GM18508 (cell line): ENCODE data around the gene SMARCA4.

Experiments
- ATAC-seq: cut with Tn5 transposase; IDR thresholded peaks from one replicate; pipeline ENCODE4 v1.9.1; 2021; ENCODE audit warnings: moderate number of reproducible peaks; ENCODE audit not compliant: insufficient read depth, unreplicated experiment

Gene SMARCA4

DNA sequence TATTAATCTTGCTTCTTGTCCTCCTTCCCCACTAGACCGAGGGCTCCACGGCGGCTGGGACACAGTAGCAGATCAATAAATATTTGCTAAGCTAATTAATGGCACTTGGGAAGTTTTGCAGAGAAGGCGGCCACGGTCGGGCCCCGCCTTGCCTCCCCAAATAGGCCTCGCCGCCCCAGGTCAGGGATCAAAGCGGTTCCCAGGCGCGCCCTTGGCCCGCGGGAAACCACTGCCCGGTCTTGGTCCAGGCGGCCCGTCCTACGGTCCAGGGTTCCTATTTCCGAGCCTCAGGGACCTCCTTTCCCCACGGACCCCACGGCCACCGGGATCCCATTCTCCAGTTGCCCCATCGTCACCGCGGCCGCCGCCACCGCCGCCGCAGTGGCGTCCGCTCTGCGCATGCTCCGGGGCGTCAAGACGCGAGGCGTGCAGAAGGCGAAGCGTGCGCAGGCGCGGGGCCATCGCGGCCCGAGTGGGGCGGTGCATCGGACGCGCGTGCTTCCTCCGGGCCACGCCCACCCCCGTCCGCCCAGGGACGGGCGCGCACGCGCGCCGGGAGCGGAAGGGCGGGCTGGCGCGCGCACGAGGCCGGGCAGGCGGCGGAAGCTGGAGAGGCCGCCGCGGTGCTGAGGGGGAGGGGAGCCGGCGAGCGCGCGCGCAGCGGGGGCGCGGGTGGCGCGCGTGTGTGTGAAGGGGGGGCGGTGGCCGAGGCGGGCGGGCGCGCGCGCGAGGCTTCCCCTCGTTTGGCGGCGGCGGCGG lies at the start of gene SMARCA4:
Gene SMARCA4 (plus strand): TSS at position 717 of the 759 bp plus-strand sequence. CDS start 23,122 bp downstream, outside the sequence.
- no peak for ATAC-seq

DNA sequence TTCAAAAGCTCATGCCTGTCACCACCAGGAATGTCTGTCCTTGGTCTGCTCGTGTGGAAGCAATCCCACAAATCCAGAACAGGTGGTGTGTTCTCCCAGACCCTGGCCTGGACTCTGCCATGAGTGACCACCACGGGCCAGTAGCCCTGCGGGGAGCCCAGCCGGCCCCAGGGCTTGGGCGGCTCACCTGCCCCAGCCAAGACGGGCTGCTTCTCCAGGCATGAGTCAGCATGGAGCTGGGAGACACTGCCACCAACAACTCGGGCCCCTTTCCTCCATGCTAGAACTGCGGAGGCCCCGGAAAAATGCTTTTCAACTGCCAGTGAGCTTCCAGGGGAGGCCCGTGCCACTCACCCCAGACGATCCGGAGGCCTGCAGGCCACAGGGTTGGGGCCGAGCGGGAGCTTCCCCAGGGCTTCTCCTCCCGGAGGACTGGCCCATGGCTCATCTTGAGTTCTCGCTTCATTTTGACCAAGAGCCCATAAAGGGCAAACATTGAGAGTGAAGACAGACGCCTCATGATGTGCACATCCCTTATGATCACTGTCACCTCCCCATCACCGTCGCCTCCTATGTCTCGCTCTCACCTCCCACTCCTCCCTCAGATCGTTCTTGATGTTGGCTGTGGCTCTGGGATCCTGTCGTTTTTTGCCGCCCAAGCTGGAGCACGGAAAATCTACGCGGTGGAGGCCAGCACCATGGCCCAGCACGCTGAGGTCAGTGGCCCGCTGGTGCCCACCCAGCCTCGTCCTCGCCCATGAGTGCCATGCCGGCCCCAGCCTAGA lies 49.1 kb upstream of the SMARCA4 start:
- ATAC-seq: no peak

DNA sequence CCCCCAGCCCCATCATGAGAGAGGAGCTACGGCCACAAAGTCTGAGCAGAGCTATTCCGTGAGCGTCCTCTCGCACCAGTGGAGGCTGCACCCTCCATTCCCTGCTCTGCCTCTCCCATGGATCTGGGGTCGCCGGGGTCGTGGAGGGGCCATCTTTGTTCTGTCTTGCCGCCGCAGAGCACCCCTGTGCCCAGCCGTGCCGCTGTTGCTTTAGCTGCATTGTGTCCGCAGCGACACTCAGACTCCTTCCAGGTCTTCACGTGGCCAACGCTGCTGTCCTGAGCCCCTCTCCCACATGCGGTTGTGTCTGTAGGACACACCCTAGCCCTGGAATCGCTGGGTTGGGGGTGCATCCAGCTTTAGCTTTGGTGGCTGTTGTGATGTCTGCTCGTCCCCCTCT lies 48.2 kb upstream of the SMARCA4 start:
- ATAC-seq: no peak

DNA sequence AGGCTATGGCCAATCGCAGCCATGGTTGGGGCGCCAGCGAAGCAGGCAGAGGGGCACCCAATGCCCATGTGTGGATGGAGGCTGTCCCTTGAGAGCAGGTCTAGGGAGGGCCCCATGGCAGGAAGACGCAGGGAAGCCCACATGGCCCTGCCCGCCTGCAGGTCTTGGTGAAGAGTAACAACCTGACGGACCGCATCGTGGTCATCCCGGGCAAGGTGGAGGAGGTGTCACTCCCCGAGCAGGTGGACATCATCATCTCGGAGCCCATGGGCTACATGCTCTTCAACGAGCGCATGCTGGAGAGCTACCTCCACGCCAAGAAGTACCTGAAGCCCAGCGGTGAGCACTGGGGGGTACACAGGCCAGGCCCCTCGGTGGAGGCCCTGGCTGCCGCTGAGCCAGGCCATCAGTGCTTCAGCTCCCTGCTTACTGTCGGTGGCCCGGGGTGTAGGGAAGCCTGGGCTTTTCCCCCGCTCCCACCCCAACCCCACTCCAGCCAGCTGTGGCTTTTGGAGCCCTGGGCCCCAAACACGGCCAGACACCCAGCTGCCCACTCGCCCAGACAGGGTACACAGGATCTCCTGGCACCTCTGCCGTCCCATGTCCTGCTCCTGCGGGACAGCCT lies 47.0 kb upstream of the SMARCA4 start:
- ATAC-seq: no peak

DNA sequence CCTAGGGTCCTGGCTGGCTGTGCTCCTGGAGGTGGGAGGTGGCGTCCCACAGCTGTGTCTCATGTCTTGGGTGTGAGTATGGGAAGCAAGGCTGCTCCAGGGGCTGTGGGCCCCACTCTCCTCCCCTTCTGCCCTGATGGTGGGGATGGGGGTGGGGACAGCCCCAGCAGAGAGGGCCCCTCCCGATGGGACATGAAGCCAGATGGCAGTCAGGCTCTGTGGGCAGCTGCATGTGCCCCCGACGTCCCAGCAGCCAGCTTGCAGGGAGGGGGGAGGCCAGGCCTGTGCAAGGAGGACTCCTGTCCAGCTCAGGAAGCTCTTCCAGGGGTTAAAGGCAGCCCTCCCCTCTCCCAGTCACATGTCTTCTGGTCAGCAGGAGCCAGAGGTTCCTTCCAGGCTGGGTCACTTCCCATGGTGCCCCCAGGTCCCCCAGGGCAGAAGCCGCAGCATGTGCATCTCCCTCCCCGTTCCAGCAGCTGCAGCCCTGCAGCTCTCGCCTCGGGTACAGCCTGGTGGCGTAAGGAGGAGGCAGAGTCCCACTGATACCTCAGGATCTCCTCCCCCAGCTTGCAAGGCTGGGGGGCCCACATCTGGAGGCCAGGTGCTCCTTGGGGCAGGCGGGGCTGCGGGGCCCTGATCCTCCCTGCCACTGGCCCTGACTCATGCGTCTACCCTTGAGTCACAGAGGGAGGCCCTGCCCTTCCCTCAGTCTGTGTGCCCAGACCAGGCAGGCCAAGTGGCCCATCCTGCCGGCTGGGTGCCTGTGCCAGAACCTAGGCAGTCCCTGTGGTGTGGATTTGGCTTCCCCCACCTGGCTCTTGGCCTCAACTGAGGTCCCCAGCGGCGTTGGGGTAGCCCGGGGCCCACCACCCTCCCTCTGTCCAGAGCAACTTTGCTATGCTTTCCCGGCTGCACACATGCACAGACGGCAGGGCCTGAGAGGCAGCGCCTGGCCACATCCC lies 45.4 kb upstream of the SMARCA4 start:
- no peak for ATAC-seq

DNA sequence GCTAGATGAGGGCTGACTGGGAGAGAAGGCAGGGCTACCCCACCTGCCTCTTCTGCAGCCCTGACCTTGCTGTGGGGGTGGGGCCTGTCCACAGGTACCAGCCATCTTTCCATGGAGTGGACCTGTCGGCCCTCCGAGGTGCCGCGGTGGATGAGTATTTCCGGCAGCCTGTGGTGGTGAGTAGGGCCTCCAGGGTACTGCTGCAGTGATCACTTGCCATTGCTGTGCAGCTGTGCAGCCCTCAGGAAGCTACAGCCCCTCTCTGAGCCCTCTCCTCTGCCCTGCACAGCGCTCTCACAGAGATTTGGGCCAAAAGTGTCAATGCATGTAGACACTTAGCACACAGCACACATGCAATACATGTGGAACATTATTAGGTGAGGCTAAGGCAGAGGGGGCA lies 44.2 kb upstream of the SMARCA4 start:
- ATAC-seq: no peak

DNA sequence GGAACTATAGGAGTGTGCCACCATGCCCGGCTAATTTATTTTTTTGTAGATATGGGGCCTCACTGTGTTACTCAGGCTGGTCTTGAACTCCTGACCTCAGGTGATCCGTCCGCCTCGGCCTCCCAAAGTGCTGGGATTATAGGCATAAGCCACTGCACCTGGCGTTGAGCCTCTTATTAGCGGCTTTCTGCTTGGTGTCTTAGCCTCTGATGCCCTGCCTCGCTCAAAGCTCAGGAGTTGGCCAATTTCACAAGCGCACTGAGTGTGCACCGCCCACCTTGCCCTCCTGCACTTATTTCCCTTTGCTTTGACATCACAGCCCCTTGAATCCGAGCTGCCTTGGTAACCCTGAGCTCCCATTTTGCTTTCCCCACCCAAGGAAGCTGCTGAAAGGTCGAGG lies 42.5 kb upstream of the SMARCA4 start:
- ATAC-seq: no peak

DNA sequence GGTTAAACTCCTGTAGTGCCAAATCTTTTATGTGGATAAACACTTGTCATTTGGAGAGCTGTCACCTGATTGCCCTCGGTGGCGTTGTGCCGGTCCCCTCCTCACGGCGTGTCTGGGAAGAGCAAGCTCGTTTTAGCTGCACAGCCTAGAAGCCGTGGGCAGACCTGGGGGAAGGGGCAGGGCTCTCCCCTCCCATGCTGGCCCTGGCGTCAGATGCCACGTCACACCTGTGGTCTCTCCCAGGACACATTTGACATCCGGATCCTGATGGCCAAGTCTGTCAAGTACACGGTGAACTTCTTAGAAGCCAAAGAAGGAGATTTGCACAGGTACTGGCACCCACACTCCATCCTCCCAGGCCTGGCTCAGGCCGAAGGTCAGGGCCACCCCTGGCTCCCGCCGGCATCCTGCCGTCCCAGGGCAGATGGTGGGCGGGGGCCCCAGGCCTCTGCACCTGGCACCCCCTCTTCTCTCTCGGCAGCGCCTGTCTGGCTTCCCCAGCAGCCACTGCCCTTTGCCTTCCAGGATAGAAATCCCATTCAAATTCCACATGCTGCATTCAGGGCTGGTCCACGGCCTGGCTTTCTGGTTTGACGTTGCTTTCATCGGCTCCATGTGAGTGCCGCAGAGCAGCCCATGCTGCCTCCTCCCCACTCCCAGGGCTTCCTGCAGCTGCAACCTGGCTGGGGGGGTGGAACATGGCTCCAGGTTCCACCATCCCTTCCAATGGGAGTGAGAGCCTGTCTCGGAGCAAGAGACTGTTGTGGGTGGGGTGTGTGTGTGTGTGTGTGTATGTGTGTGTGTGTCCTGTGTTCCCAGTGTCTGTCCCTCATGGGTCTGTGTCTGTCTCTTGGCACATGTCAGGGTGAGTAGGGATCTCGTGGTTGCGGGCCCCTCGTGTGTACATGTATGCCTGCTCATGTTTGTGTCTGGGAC lies 41.2 kb upstream of the SMARCA4 start:
- no peak for ATAC-seq

DNA sequence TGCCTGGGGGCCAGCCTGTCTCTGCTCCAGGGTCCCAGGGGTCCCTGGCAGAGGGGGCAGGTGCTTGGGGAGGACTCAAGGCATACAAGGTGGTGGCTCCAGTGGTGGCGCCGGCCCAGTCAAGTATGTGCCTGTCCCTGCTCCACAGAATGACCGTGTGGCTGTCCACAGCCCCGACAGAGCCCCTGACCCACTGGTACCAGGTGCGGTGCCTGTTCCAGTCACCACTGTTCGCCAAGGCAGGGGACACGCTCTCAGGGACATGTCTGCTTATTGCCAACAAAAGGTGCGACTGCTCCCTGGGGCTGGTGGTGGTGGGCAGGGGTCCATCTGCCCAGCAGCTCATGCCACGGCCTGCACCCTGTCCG lies 40.6 kb upstream of the SMARCA4 start:
- ATAC-seq: no peak

DNA sequence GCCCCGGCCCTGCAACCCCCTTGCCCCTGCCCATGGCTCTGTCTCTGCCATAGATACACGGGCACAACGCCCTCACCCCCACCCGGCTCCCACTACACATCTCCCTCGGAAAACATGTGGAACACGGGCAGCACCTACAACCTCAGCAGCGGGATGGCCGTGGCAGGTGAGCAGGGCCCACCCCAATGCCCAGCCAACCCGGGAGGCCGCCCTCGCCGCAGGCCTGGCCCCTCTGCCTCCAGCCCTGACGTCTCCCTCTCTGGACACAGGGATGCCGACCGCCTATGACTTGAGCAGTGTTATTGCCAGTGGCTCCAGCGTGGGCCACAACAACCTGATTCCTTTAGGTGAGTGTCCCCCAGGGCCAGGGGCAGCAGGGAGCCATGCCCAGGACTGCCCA lies 40.0 kb upstream of the SMARCA4 start:
- no peak for ATAC-seq

DNA sequence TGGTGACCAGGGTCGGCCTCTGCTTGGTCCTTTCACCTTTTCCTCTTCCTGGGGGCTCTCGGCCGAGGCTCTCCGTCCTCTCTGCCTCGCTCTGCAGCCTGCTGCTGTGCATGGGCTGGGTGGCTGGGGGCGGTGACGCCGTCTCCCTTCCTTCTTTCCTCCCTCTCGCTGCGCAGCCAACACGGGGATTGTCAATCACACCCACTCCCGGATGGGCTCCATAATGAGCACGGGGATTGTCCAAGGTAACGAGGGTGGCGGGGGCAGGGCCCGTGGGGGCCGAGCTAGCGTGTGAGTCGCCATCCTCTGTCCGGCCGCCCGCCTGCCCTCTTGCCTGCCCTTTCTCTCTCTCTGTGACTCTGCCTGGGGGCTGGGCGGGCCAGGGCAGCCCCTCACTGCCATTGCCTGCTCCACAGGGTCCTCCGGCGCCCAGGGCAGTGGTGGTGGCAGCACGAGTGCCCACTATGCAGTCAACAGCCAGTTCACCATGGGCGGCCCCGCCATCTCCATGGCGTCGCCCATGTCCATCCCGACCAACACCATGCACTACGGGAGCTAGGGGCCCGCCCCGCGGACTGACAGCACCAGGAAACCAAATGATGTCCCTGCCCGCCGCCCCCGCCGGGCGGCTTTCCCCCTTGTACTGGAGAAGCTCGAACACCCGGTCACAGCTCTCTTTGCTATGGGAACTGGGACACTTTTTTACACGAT lies 39.5 kb upstream of the SMARCA4 start:
- no peak for ATAC-seq

DNA sequence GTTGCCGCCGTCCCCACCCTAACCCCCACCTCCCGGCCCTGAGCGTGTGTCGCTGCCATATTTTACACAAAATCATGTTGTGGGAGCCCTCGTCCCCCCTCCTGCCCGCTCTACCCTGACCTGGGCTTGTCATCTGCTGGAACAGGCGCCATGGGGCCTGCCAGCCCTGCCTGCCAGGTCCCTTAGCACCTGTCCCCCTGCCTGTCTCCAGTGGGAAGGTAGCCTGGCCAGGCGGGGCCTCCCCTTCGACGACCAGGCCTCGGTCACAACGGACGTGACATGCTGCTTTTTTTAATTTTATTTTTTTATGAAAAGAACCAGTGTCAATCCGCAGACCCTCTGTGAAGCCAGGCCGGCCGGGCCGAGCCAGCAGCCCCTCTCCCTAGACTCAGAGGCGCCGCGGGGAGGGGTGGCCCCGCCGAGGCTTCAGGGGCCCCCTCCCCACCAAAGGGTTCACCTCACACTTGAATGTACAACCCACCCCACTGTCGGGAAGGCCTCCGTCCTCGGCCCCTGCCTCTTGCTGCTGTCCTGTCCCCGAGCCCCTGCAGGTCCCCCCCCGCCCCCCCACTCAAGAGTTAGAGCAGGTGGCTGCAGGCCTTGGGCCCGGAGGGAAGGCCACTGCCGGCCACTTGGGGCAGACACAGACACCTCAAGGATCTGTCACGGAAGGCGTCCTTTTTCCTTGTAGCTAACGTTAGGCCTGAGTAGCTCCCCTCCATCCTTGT lies 38.8 kb upstream of the SMARCA4 start:
- no peak for ATAC-seq

DNA sequence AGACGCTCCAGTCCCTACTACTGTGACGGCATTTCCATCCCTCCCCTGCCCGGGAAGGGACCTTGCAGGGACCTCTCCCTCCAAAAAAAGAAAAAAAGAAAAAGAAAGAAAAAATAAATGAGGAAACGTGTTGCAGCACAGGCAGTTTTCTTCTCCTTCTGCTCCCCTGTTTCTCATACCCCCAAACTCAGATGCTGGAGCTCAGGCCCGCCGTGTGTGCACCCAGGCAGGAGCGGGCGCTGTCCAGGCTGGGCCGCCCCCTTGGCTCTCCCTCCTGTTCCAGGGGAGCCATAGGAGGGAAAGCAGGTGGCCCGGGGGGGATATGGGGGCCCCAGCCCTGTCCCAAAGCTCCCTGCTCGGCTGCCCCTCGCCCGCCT lies 38.2 kb upstream of the SMARCA4 start:
- ATAC-seq: no peak

DNA sequence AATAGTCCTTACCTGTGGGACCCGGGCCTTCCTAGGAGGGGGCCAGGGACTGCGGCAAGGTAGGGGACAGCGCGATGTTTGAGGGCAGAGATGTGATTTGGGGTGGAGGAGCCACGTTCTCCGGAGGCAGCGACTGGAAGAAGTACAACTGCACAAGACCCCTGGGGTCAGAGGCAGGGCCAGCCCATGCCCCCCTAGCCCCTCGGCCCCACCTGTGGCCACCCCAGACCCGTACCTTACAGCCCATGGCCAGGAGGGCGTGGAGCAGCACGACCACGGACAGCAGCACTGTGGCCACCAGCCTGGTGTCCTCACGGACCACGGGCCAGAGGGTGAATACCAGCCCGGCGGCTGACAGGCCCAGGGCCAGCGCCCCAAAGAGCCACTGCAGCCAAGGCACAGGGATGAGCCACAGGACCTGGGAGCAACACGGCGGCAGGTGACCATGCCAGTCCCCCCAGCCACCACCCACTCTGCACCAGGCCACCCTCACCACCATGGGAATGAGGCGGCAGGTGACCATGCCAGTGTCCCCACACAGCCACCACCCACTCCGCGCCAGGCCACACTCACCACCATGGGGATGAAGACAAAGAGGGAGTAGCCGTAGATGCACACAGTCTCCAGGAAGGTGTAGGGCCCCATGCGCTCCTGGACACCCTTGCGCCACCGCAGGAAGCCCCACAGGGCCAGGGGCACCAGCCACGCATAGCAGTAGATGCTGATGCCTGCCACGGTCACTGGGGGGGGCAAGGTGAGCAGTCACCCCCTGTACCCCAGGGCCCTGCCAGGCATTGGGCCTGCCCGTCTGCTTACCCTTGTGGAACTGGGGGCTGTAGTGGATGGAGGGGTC lies 37.3 kb upstream of the SMARCA4 start:
- ATAC-seq: no peak

DNA sequence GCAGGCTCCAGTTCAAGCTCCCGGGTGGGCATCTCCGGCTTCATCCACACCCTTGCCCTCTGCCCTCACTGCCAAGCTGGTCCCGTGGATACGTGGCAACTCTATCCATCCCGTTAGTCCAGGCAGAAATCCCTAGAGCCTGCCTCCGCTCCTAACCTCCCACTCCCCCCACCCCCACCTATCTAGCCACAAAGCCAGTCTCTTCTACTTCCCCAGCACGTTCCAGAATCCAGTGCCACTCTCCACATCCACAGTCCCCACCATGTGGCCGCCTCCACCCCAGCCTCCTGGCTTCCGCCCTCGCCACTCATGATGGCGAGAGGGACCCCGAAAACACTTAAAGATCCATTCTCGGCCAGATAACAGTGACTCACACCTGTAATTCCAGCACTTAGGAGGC lies 36.2 kb upstream of the SMARCA4 start:
- no peak for ATAC-seq

DNA sequence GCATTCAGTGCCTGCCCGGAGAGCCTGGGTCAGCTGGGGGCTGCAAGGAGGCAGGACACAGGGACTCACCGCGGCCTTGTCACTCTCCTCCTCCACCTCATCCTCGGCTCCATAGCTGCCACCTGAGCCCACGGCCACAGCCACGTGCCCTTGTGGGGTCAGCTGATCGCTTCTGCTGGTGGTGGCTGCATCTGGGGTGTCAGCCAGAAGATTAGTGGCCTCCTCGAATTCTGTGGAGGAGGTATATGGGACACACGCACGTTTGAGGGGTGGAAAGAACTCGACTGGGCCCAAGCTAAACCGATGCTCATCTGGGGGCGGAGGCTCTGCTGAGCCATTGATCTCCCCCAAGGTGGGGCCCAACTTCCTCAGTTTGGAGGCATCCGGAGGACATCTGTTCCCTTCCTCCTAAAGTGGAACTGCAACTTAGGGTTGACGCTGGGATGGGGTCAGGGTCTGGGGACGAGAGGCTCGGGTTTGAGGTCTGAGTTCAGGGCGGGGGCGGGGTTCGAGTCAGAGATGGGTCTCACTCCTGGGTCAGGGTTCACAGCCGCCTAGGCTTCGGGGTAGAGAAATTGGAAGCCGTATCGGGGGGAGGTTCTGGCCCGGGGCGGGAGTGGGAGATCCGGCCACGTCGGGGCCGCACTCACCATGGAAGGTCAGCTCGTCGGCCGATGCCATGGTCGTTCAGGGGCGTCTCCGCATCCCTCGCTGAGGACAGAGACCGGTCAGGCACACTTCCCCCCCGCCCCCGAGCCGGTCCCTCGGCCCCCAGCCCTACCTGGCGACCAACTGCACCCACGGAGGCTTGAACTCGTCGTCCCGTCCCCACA lies 32.9 kb upstream of the SMARCA4 start:
- no peak for ATAC-seq
